ENCODE results near the gene TLCD3B. TPM values are rescaled to one million over a fixed set of nuclear protein-coding genes. Genes with fewer than 3 reads are reported as not detected.

Gene TLCD3B
- polyA plus RNA-seq, 1 donor from 2014 or later = 18.9 TPM

- H4K20me1 ChIP-seq (ENCODE audit: insufficient read depth) = no peaks in the 10 kb centered on the region
- H3K36me3 ChIP-seq (ENCODE audit: insufficient read depth, low read length) = no peaks in the 10 kb centered on the region
- H2AFZ ChIP-seq (ENCODE audit: low read depth, low read length) = no peak overlapping the region
Measured at GRCh38 chr16:29989111-29989858, 41.8 kb downstream of the TLCD3B start.

GRCh38 chr16:29988346-29989075 lies 42.6 kb downstream of the TLCD3B start:
- H3K9me2 ChIP-seq (ENCODE audit: insufficient read depth, low read length) = no peaks in the 10 kb centered on the region
- H3K4me3 ChIP-seq (ENCODE audit: low read length) = no peak overlapping the region
- no peaks in the 10 kb centered on the region for H3F3A ChIP-seq (ENCODE audit: insufficient read depth, low read length, poor library complexity, severe bottlenecking)
- H3K36me3 ChIP-seq (ENCODE audit: insufficient read depth, low read length) = no peaks in the 10 kb centered on the region
- no peaks in the 10 kb centered on the region for H3K79me2 ChIP-seq (replicated peaks; ENCODE audit: insufficient read depth, low read length)
- no peaks in the 10 kb centered on the region for H4K20me1 ChIP-seq (ENCODE audit: insufficient read depth)
- no peak overlapping the region for H3K9ac ChIP-seq (ENCODE audit: low read length)
- no peak overlapping the region for H3K27ac ChIP-seq (ENCODE audit: low read length)
- H2AFZ ChIP-seq (ENCODE audit: low read depth, low read length) = no peak overlapping the region
- no peak overlapping the region for H3K4me2 ChIP-seq (ENCODE audit: low read length)
- no peak for TF ChIP-seq REST (IDR thresholded peaks at IDR 0.05; ENCODE audit: borderline replicate concordance)
- no peak for TF ChIP-seq MXI1 (conservative IDR thresholded peaks at IDR 0.05; ENCODE audit: poor library complexity, severe bottlenecking)
- TF ChIP-seq TAF1 (IDR thresholded peaks at IDR 0.05; ENCODE audit: low read depth) = no peak
- no peak for TF ChIP-seq EZH2 (IDR thresholded peaks at IDR 0.05; ENCODE audit: borderline replicate concordance, insufficient read depth, low read length, poor library complexity, severe bottlenecking)
- no peak for TF ChIP-seq SMC3 (conservative IDR thresholded peaks at IDR 0.05; ENCODE audit: poor library complexity)
- no peaks in the 10 kb centered on the region for H3K9me3 ChIP-seq (ENCODE audit: low read length)
- H3K27me3 ChIP-seq (ENCODE audit: insufficient read depth, low read depth, low read length) = no peaks in the 10 kb centered on the region

More at GRCh38 chr16:29989111-29989858, 41.8 kb downstream of the TLCD3B start:
- H3K9me2 ChIP-seq (ENCODE audit: insufficient read depth, low read length) = no peaks in the 10 kb centered on the region
- no peak for TF ChIP-seq RAD21 (conservative IDR thresholded peaks at IDR 0.05)
- no peak for TF ChIP-seq SMC3 (conservative IDR thresholded peaks at IDR 0.05; ENCODE audit: poor library complexity)
- TF ChIP-seq POLR2AphosphoS5 (IDR thresholded peaks at IDR 0.05) = no peak
- no peak for TF ChIP-seq TAF1 (IDR thresholded peaks at IDR 0.05; ENCODE audit: low read depth)
- TF ChIP-seq MXI1 (conservative IDR thresholded peaks at IDR 0.05; ENCODE audit: poor library complexity, severe bottlenecking) = no peak
- TF ChIP-seq EZH2 (IDR thresholded peaks at IDR 0.05; ENCODE audit: borderline replicate concordance, insufficient read depth, low read length, poor library complexity, severe bottlenecking) = no peak
- TF ChIP-seq EP300 (conservative IDR thresholded peaks at IDR 0.05; ENCODE audit: poor library complexity, severe bottlenecking) = no peak
- TF ChIP-seq, protein P1, sequence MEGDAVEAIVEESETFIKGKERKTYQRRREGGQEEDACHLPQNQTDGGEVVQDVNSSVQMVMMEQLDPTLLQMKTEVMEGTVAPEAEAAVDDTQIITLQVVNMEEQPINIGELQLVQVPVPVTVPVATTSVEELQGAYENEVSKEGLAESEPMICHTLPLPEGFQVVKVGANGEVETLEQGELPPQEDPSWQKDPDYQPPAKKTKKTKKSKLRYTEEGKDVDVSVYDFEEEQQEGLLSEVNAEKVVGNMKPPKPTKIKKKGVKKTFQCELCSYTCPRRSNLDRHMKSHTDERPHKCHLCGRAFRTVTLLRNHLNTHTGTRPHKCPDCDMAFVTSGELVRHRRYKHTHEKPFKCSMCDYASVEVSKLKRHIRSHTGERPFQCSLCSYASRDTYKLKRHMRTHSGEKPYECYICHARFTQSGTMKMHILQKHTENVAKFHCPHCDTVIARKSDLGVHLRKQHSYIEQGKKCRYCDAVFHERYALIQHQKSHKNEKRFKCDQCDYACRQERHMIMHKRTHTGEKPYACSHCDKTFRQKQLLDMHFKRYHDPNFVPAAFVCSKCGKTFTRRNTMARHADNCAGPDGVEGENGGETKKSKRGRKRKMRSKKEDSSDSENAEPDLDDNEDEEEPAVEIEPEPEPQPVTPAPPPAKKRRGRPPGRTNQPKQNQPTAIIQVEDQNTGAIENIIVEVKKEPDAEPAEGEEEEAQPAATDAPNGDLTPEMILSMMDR (IDR thresholded peaks at IDR 0.05; ENCODE audit: poor library complexity, severe bottlenecking) = no peak
- TF ChIP-seq REST (IDR thresholded peaks at IDR 0.05; ENCODE audit: borderline replicate concordance) = no peak
- H3K4me3 ChIP-seq (ENCODE audit: low read length) = no peak overlapping the region
- no peaks in the 10 kb centered on the region for H3K27me3 ChIP-seq (ENCODE audit: insufficient read depth, low read depth, low read length)
- no peaks in the 10 kb centered on the region for H3K79me2 ChIP-seq (replicated peaks; ENCODE audit: insufficient read depth, low read length)
- H3K9ac ChIP-seq (ENCODE audit: low read length) = no peak overlapping the region
- H3K9me3 ChIP-seq (ENCODE audit: low read length) = no peaks in the 10 kb centered on the region
- H3K27ac ChIP-seq (ENCODE audit: low read length) = no peak overlapping the region
- H3F3A ChIP-seq (ENCODE audit: insufficient read depth, low read length, poor library complexity, severe bottlenecking) = no peaks in the 10 kb centered on the region
- H3K4me2 ChIP-seq (ENCODE audit: low read length) = no peak overlapping the region

All from neural cell (in vitro differentiated cells).